Activated CD8-positive, alpha-beta memory T cell treated with anti-CD3 and anti-CD28 coated beads for 36 hours (primary cell): Measurements from ENCODE around the gene RRH. TPM values are rescaled to one million over a fixed set of nuclear protein-coding genes. Genes with fewer than 3 reads are reported as not detected.
"Not testable (repeated sequence)": the region's sequence is repeated elsewhere in the genome, so short reads cannot be mapped to it uniquely, and the experiment has no call there.

Experiments used
- CTCF ChIA-PET: fragments of 350-600 bp; sonication (Branson Sonifier 250); formaldehyde crosslinking; loops from one replicate; lab custom pipeline; 2021; ENCODE audit warnings: antibody characterized with exemption; lab: Charles Lee
- POLR2A ChIA-PET: fragments of 350-600 bp; sonication (Branson Sonifier 250); formaldehyde crosslinking; loops from one replicate; lab custom pipeline; 2021; ENCODE audit warnings: antibody characterized with exemption; lab: Charles Lee
- total RNA-seq, 2 experiments: library from RNA; stranded (reverse); gene quantifications; one replicate each; pipeline ENCODE4 v1.2.3, GENCODE V29; 2021

Gene RRH, protein sequence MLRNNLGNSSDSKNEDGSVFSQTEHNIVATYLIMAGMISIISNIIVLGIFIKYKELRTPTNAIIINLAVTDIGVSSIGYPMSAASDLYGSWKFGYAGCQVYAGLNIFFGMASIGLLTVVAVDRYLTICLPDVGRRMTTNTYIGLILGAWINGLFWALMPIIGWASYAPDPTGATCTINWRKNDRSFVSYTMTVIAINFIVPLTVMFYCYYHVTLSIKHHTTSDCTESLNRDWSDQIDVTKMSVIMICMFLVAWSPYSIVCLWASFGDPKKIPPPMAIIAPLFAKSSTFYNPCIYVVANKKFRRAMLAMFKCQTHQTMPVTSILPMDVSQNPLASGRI
- total RNA-seq, result under 1 TPM; 0.27 to 0.48 TPM

DNA sequence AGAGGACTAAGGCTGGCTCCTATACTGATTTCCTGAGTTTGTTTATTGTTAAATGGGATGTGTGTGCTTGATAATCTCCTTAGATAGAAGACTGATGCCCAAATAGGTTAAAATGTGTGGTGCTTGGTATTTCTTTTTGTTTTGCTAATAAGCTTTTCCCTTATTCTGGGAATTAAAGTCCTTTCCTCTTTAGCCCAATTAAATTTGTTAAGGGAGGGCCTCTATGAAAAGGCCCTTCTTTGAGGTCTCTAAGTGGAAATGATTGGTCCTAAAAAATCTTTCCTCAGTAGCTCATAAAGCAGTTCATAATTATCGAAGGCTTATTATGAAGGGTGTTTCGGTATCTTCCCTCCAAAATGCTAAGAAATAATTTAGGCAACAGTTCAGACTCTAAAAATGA lies at the start of gene RRH:
Gene RRH (plus strand): TSS at position 301 of the 400 bp plus-strand sequence. CDS start 56 bp downstream, at position 357.
- CTCF ChIA-PET, result no interaction called here
- POLR2A ChIA-PET, result no interaction called here

- POLR2A ChIA-PET, CTCF ChIA-PET: not testable (repeated sequence)
Measured at GRCh38 chr4:109782092-109782491, 45.7 kb upstream of the RRH start.

GRCh38 chr4:109786846-109787245 lies 40.9 kb upstream of the RRH start:
- ChIA-PET POLR2A (no interaction called here), CTCF (no interaction called here)

- POLR2A ChIA-PET, result no interaction called here
- CTCF ChIA-PET, result no interaction called here
Measured at GRCh38 chr4:109787807-109788206, 40.0 kb upstream of the RRH start.

DNA sequence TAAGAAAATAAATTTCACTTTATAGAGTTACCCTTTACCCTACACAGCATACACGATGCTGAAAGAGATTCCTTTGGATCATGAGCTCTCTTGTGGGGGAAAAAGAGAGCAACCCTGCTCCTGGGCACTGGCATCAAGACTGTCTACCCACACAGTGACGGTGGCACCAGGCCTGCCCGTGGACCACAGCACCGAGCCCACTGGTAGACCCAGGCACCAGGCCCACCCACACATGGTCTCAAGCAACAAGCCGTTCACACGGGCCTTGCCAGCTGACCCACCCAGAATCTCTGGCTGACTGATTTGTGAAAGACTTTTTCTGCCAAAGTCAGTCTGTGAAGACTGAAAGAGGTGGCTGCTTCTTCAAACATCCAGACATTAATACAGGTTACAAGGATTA lies 32.7 kb upstream of the RRH start:
- CTCF ChIA-PET, result interaction anchor here (0.6 kb wide), 1 partner anchor 1029 kb away, joined by 5 read pairs; no protein-coding TSS in a partner anchor
- POLR2A ChIA-PET, result no interaction called here

DNA sequence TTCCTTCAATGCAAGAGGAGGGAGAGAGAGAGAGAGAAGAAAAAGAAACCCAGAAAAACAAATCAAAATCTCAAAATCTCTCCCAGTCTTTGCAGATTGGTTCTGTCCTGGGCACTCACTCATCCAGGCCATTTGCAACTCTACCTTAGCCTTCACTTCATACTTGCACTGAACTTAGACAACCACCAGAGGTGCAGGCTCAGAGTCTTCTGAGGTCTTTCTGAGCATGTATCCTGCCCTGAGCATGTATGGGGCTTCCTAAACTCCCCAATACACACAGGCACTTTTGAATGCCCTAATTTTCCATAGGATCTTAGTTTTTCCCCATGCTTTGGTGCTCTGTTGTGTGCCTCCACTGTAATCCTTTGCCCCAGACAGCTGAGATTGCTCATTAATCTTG lies 28.9 kb upstream of the RRH start:
- ChIA-PET CTCF (no interaction called here), POLR2A (no interaction called here)

DNA sequence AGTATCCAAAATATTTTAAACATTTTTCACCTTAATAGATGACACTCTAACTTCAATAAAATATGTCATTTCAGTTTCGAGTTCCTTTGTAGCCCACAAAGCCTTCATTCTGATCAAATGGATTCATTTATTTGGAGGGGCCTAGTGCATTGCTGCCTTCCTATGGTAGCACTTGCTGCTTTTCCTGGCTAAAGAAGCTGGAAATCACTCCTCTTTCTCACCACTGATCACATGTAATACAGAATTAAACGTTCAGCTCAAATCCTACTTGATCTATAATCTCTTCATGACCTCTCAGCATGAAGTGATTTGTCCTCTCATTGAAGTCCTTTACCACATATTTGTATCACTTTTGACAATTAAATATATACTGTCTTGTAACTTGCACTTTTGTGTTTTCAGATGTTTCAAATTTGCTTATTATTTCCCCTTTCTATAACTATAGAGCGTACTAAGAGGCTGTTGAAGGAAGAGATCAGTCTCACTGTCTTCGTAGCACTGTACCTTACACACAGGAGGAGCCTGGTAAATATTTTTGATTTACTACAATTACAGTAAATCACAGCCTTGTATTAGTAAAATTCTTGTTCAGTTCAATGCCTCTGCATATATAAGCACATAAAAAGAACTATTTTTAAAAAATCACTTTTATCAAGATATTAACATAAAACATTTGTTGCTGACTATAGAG lies 26.5 kb upstream of the RRH start:
- POLR2A ChIA-PET, result no interaction called here
- CTCF ChIA-PET, result no interaction called here

GRCh38 chr4:109801895-109802319 lies 25.9 kb upstream of the RRH start, which contains the start of gene CFI:
Gene CFI (minus strand): TSS chr4:109801999. CDS start chr4:109801971, 28 bp downstream.
- ChIA-PET POLR2A (no interaction called here), CTCF (no interaction called here)

- CTCF ChIA-PET, result interaction anchor here (0.5 to 1.3 kb wide), 3 partner anchors 371 to 444 kb away, joined by 3 to 4 read pairs (median 3); partner anchors contain the start of gene SEC24B
- POLR2A ChIA-PET, result no interaction called here
Measured at GRCh38 chr4:109803924-109804571, 23.7 kb upstream of the RRH start.

DNA sequence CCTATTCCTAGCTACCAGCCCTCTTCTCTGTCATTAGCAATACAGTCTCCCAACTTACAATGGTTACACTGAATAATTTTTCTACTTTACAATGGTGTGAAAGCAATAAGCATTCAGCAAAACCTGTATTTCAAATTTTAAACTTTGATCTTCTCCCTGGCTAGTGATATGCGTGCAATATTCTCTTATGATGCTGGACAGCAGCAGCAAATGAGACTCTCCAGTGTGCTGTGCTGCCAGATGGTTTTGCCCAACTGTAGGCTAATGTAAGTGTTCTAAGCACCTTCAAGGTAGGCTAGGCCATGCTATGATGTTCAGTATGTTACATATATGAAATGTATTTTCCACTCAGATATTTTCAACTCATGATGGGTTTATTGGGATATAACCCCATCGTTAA lies 18.1 kb upstream of the RRH start:
- POLR2A ChIA-PET, result no interaction called here
- CTCF ChIA-PET, result interaction anchor here (0.7 kb wide), 1 partner anchor 72 kb away, joined by 3 read pairs; no protein-coding TSS in a partner anchor

DNA sequence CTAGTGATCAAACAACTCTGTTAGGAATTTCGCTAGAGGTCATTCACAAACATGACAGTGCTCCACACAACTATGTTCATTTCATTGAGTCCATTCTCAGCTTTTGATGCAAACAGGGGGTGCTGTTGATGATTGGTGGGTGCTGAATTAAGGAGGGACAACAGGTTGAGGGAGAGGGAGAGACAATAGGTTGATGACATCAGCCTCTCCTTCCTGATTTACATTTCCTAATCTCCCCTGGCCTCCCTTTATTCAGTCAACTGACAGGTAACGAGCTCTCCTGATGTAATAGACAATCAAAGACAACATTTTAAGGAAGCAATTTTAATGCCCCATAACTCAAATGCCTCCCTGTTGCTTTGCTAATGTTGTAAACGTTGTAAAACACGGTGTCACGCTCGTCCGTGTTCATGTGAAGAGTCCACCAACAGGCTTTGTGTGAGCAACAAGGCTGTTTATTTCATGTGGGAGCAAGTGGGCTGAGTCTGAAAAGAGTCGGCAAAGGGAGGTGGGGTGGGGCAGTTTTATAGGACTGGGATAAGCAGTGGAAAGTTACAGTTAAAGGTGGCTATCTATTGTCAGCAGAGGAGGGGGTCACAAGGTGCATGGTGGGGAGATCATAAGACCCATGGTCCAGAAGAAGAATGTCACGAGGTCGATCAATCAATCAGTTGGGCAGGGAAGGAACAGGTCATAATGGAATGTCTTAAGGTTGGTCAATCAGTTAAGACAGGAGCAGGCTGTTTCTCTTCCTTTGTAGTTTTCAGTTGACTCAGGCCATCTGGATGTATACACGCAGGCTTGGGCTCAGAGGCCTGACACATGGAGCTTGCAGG lies 17.0 kb upstream of the RRH start:
- POLR2A ChIA-PET, result no interaction called here

DNA sequence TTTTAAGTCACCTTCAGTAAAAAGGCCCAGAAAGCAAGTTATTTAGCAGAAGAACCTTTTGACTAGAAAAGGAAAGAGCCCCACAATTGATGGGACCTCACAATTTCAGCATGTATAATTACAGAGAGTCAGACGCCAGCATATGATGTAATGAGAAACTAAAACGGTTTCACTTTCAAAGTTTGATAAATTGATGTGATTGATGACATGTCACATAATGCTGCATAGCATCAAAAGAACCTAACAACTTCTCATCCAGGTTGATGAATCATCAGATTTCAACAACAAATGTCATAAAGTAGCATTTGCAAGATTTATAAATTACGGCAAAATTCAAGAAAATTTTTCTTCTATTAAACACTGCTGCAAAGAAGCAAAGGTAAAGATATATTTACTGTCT lies 16.1 kb upstream of the RRH start:
- ChIA-PET POLR2A (no interaction called here), CTCF (no interaction called here)

More for the DNA sequence above, 17.0 kb upstream of the RRH start:
- CTCF ChIA-PET, result interaction anchor here (0.7 kb wide), 1 partner anchor 73 kb away, joined by 3 read pairs; no protein-coding TSS in a partner anchor

DNA sequence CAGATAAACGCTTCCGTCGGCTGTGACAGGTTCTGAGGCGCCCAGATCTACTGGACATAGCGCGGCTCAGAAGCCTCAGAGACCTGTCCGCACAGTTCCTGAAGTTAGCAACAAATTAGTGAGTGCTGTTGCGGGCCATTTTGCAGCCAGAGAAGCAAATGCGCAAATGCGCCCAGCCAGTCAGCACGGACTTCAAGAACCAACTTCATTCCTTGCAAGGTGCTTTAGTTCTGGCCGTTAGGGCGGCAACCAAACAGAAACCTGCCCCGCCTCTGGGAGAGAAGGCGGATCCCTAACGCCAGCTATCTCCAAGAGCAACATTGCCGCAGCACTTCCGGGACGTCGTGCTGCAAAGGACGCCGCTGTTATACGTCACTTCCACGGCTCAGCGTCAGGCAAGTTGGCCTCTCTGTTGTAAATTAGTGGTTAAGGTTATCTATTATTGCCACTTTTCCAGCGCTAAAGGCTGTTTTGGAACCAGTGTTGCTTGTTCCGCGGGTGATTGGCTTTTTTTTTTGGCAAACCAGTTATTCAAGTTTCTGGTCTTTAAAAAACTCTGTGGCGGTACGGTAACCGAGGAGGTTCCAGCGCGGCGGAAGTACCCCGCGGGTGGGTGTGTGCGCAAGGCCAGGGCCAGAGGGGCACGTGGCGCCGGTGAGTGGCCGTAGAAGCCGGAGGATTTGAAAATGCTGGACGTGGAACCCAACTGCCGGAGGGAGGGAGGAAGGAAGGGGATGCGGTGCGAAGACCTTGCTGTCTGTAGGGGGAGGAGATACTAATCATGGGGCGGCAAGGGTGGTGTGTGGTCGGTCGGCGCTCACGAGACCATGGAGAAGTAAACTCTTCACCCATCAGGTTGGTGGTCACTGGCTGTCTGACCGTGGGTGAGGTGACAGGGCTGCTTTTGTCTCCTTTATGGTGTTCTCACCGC lies 12.4 kb upstream of the RRH start, which contains the start of gene GAR1:
Gene GAR1 (plus strand): TSS at position 612 of the 931 bp plus-strand sequence. CDS start 403 bp downstream, outside the sequence.
- ChIA-PET CTCF (no interaction called here), POLR2A (interaction anchor here (0.7 to 1.7 kb wide), 4 partner anchors 47 to 383 kb away, joined by 3 to 9 read pairs (median 4); partner anchors contain the start of gene PLA2G12A)

- CTCF ChIA-PET, result no interaction called here
- POLR2A ChIA-PET, result interaction anchor here (1.0 to 1.9 kb wide), 3 partner anchors 86 to 383 kb away, joined by 4 to 9 read pairs (median 4); partner anchors contain the start of genes PLA2G12A and SEC24B
Measured at GRCh38 chr4:109816082-109816442, 11.7 kb upstream of the RRH start.

DNA sequence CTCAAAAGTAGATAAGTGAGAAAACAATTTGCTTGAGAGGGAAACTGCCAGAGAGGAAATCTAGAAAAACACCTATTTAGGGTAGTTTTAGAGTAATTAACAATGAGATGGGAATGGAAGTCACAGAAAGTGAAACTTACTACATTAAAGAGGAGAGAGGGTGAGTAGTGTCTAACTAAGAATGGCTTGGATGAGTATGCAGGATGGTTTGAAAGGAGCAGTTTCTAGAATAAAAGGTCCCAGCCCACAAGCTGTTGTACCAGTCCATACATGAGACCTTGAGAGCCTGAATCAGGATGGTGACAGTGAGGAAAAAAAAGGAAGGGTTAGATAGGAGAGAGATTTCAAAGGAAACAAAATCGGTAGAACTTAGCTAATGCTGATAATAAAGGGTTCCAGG lies 10.9 kb upstream of the RRH start:
- CTCF ChIA-PET, result no interaction called here
- POLR2A ChIA-PET, result interaction anchor here (0.5 to 1.9 kb wide), 4 partner anchors 43 to 546 kb away, joined by 3 to 4 read pairs (median 4); partner anchors contain the start of gene SEC24B

DNA sequence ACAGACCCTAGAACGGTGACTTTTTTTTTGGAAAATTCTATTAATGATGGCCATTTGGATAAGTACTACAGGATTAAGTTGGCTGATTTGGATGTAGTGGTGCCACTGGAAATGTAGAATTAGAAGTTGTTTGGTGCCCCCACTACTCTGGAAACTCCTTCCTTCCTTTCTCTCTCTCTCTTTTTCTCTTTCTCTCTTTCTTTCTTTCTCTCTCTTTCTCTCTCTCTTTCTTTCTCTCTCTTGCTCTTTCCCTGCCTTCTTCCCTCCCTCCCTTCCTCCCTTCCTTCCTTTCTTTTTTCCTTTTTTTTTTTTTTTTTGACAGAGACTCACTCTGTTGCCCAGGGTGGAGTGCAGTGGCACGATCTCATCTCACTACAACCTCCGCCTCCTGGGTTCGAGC lies 9.5 kb upstream of the RRH start:
- CTCF ChIA-PET, result no interaction called here

DNA sequence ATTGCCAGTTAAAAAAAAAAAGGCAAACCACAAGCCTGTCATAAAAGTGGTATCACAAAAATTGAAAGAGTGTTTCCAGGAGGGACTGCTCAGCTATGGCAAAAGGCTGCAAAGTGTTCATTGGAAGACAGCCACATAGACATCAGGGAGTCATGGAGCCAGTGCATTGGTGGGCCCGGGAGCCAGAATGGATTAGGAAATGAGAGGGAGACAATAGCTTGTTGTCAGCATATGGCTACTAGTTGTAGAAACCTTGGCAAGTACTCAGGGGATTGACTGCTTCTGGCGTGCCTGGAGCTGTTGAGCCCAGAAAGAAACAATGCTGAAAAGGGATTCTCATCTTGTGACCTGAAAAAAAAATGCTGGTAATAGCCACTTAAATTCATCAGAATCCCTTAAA lies 7.2 kb upstream of the RRH start:
- ChIA-PET POLR2A (no interaction called here), CTCF (interaction anchor here (1.4 kb wide), 1 partner anchor 396 kb away, joined by 3 read pairs; no protein-coding TSS in a partner anchor)

More for the DNA sequence above, 9.5 kb upstream of the RRH start:
- POLR2A ChIA-PET, result no interaction called here

- POLR2A ChIA-PET, result no interaction called here
- CTCF ChIA-PET, result no interaction called here
Measured at GRCh38 chr4:109821185-109821584, 6.6 kb upstream of the RRH start.
